PC-3 (cell line): ENCODE data around the gene SIRPG. TPM values are rescaled to one million over a fixed set of nuclear protein-coding genes. Genes with fewer than 3 reads are reported as not detected.

ENCODE experiments used
- ATAC-seq: fragments of 200-7000 bp; cut with Tn5 transposase; 2 replicates; pipeline ENCODE4 v1.9.1; 2020; ENCODE audit warnings: mild to moderate bottlenecking, moderate library complexity
- BruUV-seq: library from RNA; stranded (reverse); fragments of 400-500 nt; replicated peaks from 2 replicates; lab custom pipeline; 2021; lab: Mats Ljungman, UMichigan
- CTCF ChIA-PET: fragments of 300-600 bp; sonication (Branson Sonifier 250); formaldehyde crosslinking; loops from one replicate; lab custom pipeline; 2022; ENCODE audit warnings: antibody characterized with exemption; lab: Charles Lee
- POLR2A ChIA-PET: fragments of 300-600 bp; sonication (Branson Sonifier 250); formaldehyde crosslinking; loops from one replicate; lab custom pipeline; 2022; ENCODE audit warnings: antibody characterized with exemption; ENCODE audit not compliant: unreplicated experiment; lab: Charles Lee
- DNase-seq: peaks from one replicate; pipeline ENCODE4 v3.0.0-alpha.2; 2015
- H2AFZ ChIP-seq: fragments of 300-600 bp; sonication (generic); 2 replicates; pipeline ENCODE4 v1.6.0; 2016; ENCODE audit warnings: antibody characterized with exemption, low read length
- H3F3A ChIP-seq: fragments of 300-600 bp; sonication (generic); one replicate; pipeline ENCODE4 v1.6.0; 2017; ENCODE audit warnings: antibody characterized with exemption, low read length, control low read depth, mild to moderate bottlenecking; ENCODE audit not compliant: unreplicated experiment
- H3K27ac ChIP-seq: fragments of 300-600 bp; sonication (generic); 2 replicates; pipeline ENCODE4 v1.5.1; 2016; ENCODE audit warnings: mild to moderate bottlenecking, low read length
- H3K27me3 ChIP-seq: fragments of 300-600 bp; sonication (generic); 2 replicates; pipeline ENCODE4 v1.6.1; 2016; ENCODE audit warnings: low read length, mixed read lengths
- H3K36me3 ChIP-seq: fragments of 300-600 bp; sonication (generic); 2 replicates; pipeline ENCODE4 v1.6.1; 2016; ENCODE audit warnings: low read depth, mixed run types, low read length, mixed read lengths
- H3K4me1 ChIP-seq: fragments of 300-600 bp; sonication (generic); 2 replicates; pipeline ENCODE4 v1.5.1; 2016; ENCODE audit warnings: low read length; ENCODE audit not compliant: insufficient read depth
- H3K4me2 ChIP-seq: fragments of 300-600 bp; sonication (generic); 2 replicates; pipeline ENCODE4 v1.6.0; 2016; ENCODE audit warnings: low read length
- H3K4me3 ChIP-seq: fragments of 300-600 bp; sonication (generic); 2 replicates; pipeline ENCODE4 v1.5.1; 2016; ENCODE audit warnings: mild to moderate bottlenecking, low read length, mixed read lengths
- H3K79me2 ChIP-seq: fragments of 300-600 bp; sonication (generic); 2 replicates; pipeline ENCODE4 v1.6.1; 2017; ENCODE audit warnings: low read length, mixed read lengths
- H3K9ac ChIP-seq: fragments of 300-600 bp; sonication (generic); 2 replicates; pipeline ENCODE4 v1.6.0; 2016; ENCODE audit warnings: mild to moderate bottlenecking, low read length
- H3K9me2 ChIP-seq: fragments of 300-600 bp; sonication (generic); replicated peaks from 2 replicates; pipeline ENCODE4 v1.6.1; 2016; ENCODE audit warnings: mixed run types, low read length, mixed read lengths
- H3K9me3 ChIP-seq: fragments of 300-600 bp; sonication (generic); 2 replicates; pipeline ENCODE4 v1.6.1; 2016; ENCODE audit warnings: low read length, mixed read lengths
- H4K20me1 ChIP-seq: fragments of 300-600 bp; sonication (generic); 2 replicates; pipeline ENCODE4 v1.6.1; 2016; ENCODE audit warnings: low read length, mixed read lengths
- EZH2 ChIP-seq: fragments of 300-600 bp; sonication (generic); IDR thresholded peaks from one replicate; pipeline ENCODE4 v1.6.1; 2017; ENCODE audit warnings: antibody characterized with exemption, mild to moderate bottlenecking, low read length; ENCODE audit not compliant: unreplicated experiment
- EZH2phosphoT487 ChIP-seq: fragments of 300-600 bp; sonication (generic); IDR thresholded peaks from 2 replicates; pipeline ENCODE4 v1.6.1; 2018; ENCODE audit warnings: mild to moderate bottlenecking, antibody characterized with exemption, low read length, borderline replicate concordance
- intact Hi-C: fragments of 100-400 bp; cut with micrococcal nuclease; formaldehyde crosslinking; loops from 2 replicates; pipeline ENCODE4 v1.9.0; 2023
- total RNA-seq: library from RNA; depleted of rRNA; stranded (reverse); fragments of >200 nt; gene quantifications from 2 replicates; pipeline ENCODE4 v1.2.3, GENCODE V29; 2014
- TF ChIP-seq, protein P1 (sequence below): fragments of 300-600 bp; sonication (generic); conservative IDR thresholded peaks from 2 replicates; pipeline ENCODE4 v1.5.1; 2017; ENCODE audit warnings: antibody characterized with exemption, low read depth, mild to moderate bottlenecking, low read length

Gene SIRPG
- total RNA-seq, 1 experiment from 2014 or later: not detected

DNA sequence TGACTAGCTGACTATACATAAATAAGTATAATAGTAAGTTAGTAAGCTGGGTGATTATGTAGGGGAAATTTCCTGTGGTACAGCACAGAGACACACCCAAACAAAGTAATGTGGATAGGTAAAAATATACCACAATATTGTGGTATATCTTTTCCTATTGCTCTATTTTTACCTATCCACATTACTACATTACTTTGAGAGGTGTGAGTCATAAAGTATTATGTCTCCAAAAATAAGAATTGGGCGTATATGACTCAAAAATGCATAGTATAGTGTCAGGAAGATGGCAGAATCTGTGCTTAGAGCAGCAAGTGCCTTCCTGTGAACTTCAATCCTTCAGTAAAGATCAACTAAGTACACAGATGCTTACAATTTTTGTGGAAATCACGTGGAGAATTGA, 2.7 kb upstream of the SIRPG start:
- H3F3A ChIP-seq: no peaks in the 10 kb centered on the region
- no peaks in the 10 kb centered on the region for H3K36me3 ChIP-seq
- no peak overlapping the region for H3K27ac ChIP-seq
- no peak overlapping the region for H2AFZ ChIP-seq
- H3K79me2 ChIP-seq: no peaks in the 10 kb centered on the region
- H3K4me1 ChIP-seq: peaks cover 10% of the 10 kb centered on the region
- CTCF ChIA-PET: no interaction called here
- no peaks in the 10 kb centered on the region for H3K9me3 ChIP-seq
- TF ChIP-seq, protein P1, sequence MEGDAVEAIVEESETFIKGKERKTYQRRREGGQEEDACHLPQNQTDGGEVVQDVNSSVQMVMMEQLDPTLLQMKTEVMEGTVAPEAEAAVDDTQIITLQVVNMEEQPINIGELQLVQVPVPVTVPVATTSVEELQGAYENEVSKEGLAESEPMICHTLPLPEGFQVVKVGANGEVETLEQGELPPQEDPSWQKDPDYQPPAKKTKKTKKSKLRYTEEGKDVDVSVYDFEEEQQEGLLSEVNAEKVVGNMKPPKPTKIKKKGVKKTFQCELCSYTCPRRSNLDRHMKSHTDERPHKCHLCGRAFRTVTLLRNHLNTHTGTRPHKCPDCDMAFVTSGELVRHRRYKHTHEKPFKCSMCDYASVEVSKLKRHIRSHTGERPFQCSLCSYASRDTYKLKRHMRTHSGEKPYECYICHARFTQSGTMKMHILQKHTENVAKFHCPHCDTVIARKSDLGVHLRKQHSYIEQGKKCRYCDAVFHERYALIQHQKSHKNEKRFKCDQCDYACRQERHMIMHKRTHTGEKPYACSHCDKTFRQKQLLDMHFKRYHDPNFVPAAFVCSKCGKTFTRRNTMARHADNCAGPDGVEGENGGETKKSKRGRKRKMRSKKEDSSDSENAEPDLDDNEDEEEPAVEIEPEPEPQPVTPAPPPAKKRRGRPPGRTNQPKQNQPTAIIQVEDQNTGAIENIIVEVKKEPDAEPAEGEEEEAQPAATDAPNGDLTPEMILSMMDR: no peak
- no peak for TF ChIP-seq EZH2
- TF ChIP-seq EZH2phosphoT487: no peak
- no peak overlapping the region for H3K9ac ChIP-seq
- intact Hi-C loops: no loop called here
- ATAC-seq (peak; percentile 49), DNase-seq (peak; percentile 28)
- no peaks in the 10 kb centered on the region for H3K9me2 ChIP-seq
- H4K20me1 ChIP-seq: no peaks in the 10 kb centered on the region
- H3K4me2 ChIP-seq: no peak overlapping the region
- no TSS peak for BruUV-seq
- H3K4me3 ChIP-seq: no peak overlapping the region
- no peaks in the 10 kb centered on the region for H3K27me3 ChIP-seq
- POLR2A ChIA-PET: no interaction called here

DNA sequence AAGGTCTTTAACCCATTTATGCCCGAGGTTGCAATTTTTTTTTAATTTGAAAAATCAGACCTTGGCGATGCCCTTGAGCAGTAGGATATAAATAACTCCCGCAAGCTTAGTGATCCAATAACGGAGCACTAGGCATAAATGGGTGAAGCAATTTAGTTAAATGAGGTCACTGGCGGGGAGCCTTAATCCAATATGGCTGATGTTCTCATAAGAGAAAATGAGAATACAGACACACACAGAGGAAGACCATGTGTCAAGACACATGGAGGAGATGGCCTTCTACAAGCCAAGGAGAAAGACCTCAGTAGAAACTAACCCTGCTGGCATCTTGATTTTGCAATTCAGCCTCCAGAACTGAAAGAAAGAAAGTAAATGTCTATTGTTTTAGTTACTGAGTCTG, 735 bp downstream of the SIRPG start:
- DNase-seq: no peak
- Histone ChIP-seq H3K79me2 (no peaks in the 10 kb centered on the region), H3K4me2 (no peak overlapping the region), H4K20me1 (no peaks in the 10 kb centered on the region), H3K9me2 (no peaks in the 10 kb centered on the region), H2AFZ (no peak overlapping the region), H3K4me1 (0 out of 2 replicates have a peak, but pooled peaks cover 1% of the 10 kb centered on the region), H3K4me3 (no peak overlapping the region), H3K36me3 (no peaks in the 10 kb centered on the region), H3K9ac (no peak overlapping the region), H3K9me3 (no peaks in the 10 kb centered on the region), H3F3A (no peaks in the 10 kb centered on the region), H3K27ac (no peak overlapping the region), H3K27me3 (no peaks in the 10 kb centered on the region)
- CTCF ChIA-PET: no interaction called here
- no peak for ATAC-seq
- BruUV-seq: no TSS peak
- POLR2A ChIA-PET: no interaction called here
- intact Hi-C loops: no loop called here
- TF ChIP-seq EZH2phosphoT487: no peak
- no peak for TF ChIP-seq EZH2
- TF ChIP-seq, protein P1: no peak

DNA sequence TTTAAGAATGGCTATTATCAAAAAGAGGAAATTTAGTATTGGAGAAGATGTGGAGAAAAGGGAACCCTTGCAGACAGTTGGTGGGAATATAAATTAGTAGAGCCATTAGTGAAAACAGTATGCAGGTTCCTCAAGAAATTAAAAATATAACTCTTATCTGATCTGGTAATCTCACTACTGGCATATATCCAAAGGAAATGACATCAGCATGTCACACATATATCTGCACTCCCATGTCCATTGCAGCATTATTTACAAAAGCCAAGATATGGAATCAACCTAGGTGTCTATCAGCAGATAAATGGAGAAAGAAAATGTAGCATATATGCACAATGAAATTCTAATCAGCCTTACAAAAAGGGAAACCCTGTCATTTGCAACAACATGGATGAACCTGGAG, 2.6 kb downstream of the SIRPG start:
- TF ChIP-seq, protein P1: no peak
- TF ChIP-seq EZH2 (no peak), EZH2phosphoT487 (no peak)
- no peaks in the 10 kb centered on the region for H3K79me2 ChIP-seq
- no TSS peak for BruUV-seq
- no peak overlapping the region for H3K4me3 ChIP-seq
- no peaks in the 10 kb centered on the region for H3K27me3 ChIP-seq
- no peaks in the 10 kb centered on the region for H3K4me1 ChIP-seq
- H4K20me1 ChIP-seq: no peaks in the 10 kb centered on the region
- ATAC-seq (no peak), DNase-seq (no peak)
- H3K4me2 ChIP-seq: no peak overlapping the region
- H3K27ac ChIP-seq: no peak overlapping the region
- no peaks in the 10 kb centered on the region for H3F3A ChIP-seq
- intact Hi-C loops: no loop called here
- no peaks in the 10 kb centered on the region for H3K36me3 ChIP-seq
- H3K9me2 ChIP-seq: no peaks in the 10 kb centered on the region
- ChIA-PET POLR2A (interaction anchor here (0.6 kb wide), 1 partner anchor 23 kb away, joined by 4 read pairs; no protein-coding TSS in a partner anchor), CTCF (no interaction called here)
- no peak overlapping the region for H3K9ac ChIP-seq
- no peak overlapping the region for H2AFZ ChIP-seq
- no peaks in the 10 kb centered on the region for H3K9me3 ChIP-seq
